RWPE2 (cell line): ENCODE measurements around the gene RHEB.
A peak's percentile ranks its signal among the peaks of the same experiment; 100 is the strongest.

Experiments
- ATAC-seq: fragments of 200-7000 bp; cut with Tn5 transposase; 3 replicates; pipeline ENCODE4 v1.9.1; 2021; ENCODE audit warnings: low read depth
- DNase-seq: peaks from one replicate; pipeline ENCODE4 v3.0.0-alpha.2; 2020; ENCODE audit warnings: low spot score
- H3K27ac ChIP-seq: fragments of 450-650 bp; 2 replicates; pipeline ENCODE4 v1.5.1; 2017; ENCODE audit warnings: mild to moderate bottlenecking; ENCODE audit not compliant: poor library complexity, severe bottlenecking
- H3K27me3 ChIP-seq: fragments of 250-450 bp; sonication (Bioruptor Pico); 2 replicates; pipeline ENCODE4 v1.5.1; 2021; ENCODE audit warnings: mild to moderate bottlenecking, moderate library complexity; ENCODE audit not compliant: insufficient read depth, poor library complexity, severe bottlenecking
- H3K36me3 ChIP-seq: fragments of 250-450 bp; sonication (Bioruptor Pico); 2 replicates; pipeline ENCODE4 v1.5.1; 2020; ENCODE audit warnings: low read depth, mild to moderate bottlenecking, moderate library complexity
- H3K4me1 ChIP-seq: fragments of 250-450 bp; sonication (Bioruptor Pico); 2 replicates; pipeline ENCODE4 v1.5.1; 2021; ENCODE audit warnings: mild to moderate bottlenecking, moderate library complexity; ENCODE audit not compliant: insufficient read depth, poor library complexity, severe bottlenecking
- H3K4me3 ChIP-seq: fragments of 250-450 bp; sonication (Bioruptor Pico); 2 replicates; pipeline ENCODE4 v1.5.1; 2021; ENCODE audit warnings: mild to moderate bottlenecking, moderate library complexity; ENCODE audit not compliant: severe bottlenecking
- H3K9me3 ChIP-seq: fragments of 250-450 bp; sonication (Bioruptor Pico); 2 replicates; pipeline ENCODE4 v1.5.1; 2021; ENCODE audit warnings: mild to moderate bottlenecking, moderate library complexity; ENCODE audit not compliant: severe bottlenecking
- TF ChIP-seq, protein P1 (sequence below): fragments of 450-650 bp; IDR thresholded peaks from one replicate; pipeline ENCODE4 v1.5.1; 2017; ENCODE audit warnings: mild to moderate bottlenecking, moderate library complexity; ENCODE audit not compliant: poor library complexity, severe bottlenecking

RHEB gene

DNA sequence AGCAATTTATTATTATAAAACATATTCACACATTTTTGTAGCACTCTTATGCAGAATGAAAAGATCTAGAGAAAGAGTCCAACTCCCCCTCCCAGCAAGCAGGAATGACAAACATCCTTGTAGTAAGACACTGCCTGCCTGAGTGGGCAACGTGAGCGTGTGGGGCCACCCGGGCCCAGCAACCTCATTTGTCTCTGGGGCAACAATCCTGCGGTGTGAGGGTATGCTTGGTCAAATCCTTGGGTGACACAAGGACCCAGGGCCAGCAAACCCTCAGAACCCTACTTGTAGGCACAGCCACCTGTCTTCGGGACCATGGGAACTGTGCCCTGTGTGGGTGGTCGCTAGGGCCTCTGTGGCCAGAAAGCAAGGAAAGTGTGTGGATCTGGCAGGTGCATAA, 10.7 kb downstream of the RHEB start:
- ATAC-seq (no peak), DNase-seq (no peak)
- Histone ChIP-seq H3K4me1 (peaks cover 40% of the 10 kb centered on the region), H3K27ac (no peak overlapping the region), H3K4me3 (no peak overlapping the region), H3K9me3 (no peaks in the 10 kb centered on the region), H3K27me3 (no peaks in the 10 kb centered on the region), H3K36me3 (peaks cover 3% of the 10 kb centered on the region; the same call in 1 of the 2 replicates)
- TF ChIP-seq, protein P1, sequence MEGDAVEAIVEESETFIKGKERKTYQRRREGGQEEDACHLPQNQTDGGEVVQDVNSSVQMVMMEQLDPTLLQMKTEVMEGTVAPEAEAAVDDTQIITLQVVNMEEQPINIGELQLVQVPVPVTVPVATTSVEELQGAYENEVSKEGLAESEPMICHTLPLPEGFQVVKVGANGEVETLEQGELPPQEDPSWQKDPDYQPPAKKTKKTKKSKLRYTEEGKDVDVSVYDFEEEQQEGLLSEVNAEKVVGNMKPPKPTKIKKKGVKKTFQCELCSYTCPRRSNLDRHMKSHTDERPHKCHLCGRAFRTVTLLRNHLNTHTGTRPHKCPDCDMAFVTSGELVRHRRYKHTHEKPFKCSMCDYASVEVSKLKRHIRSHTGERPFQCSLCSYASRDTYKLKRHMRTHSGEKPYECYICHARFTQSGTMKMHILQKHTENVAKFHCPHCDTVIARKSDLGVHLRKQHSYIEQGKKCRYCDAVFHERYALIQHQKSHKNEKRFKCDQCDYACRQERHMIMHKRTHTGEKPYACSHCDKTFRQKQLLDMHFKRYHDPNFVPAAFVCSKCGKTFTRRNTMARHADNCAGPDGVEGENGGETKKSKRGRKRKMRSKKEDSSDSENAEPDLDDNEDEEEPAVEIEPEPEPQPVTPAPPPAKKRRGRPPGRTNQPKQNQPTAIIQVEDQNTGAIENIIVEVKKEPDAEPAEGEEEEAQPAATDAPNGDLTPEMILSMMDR: no peak

DNA sequence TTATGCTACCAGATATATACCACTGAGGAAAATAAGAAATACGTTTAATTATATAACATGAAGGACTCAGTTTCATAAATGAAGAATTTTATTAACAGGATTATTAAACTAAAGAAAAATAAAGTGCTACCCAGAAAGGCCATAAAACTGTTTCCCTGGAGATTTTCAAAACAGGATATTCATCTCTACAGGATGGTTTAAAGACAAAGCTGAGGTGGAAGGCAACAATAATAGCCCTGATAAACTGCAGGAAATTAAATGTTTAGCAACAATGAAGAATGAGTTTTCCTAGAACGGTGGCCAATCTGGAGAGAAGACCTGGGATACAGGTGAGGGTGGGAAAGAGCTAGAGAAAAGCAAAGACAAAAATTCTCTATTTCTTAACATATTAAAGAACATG, 11.9 kb downstream of the RHEB start:
- Histone ChIP-seq H3K27me3 (no peaks in the 10 kb centered on the region), H3K27ac (no peak overlapping the region), H3K9me3 (no peaks in the 10 kb centered on the region), H3K4me3 (no peak overlapping the region), H3K4me1 (peaks cover 47% of the 10 kb centered on the region), H3K36me3 (peaks cover 3% of the 10 kb centered on the region; the same call in 1 of the 2 replicates)
- TF ChIP-seq, protein P1: no peak
- DNase-seq: no peak
- no peak for ATAC-seq

DNA sequence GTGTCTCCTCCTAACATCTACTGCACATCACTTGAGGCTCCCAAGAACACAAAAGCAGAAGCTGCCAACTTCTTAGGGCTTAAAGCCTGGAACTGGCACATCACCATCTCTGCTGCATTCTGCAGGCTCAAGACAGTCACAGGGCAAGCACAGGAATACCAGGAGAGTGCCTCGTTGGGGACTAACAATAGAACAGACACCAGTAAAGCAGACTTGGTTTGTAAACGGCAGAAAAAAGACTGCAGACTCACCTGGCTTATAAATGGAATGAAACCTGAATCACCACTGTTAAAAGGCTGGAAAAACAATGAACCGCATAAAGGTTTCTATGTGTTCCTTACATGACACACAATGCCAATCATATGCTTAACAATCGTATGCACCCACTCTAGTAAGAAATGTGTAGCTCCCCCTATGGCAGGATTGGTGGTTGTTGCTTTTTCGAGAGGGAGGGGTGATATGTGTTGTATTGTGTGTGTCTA, 12.8 kb downstream of the RHEB start:
- no peak overlapping the region for H3K4me3 ChIP-seq
- H3K9me3 ChIP-seq: no peaks in the 10 kb centered on the region
- H3K27me3 ChIP-seq: no peaks in the 10 kb centered on the region
- peak overlapping the region; percentile 17 for H3K27ac ChIP-seq
- DNase-seq (no peak), ATAC-seq (peak; percentile 32; the same call in 2 of the 3 replicates)
- TF ChIP-seq, protein P1: peak; percentile 24
- peaks cover 3% of the 10 kb centered on the region; the same call in 1 of the 2 replicates for H3K36me3 ChIP-seq
- H3K4me1 ChIP-seq: peaks cover 47% of the 10 kb centered on the region

DNA sequence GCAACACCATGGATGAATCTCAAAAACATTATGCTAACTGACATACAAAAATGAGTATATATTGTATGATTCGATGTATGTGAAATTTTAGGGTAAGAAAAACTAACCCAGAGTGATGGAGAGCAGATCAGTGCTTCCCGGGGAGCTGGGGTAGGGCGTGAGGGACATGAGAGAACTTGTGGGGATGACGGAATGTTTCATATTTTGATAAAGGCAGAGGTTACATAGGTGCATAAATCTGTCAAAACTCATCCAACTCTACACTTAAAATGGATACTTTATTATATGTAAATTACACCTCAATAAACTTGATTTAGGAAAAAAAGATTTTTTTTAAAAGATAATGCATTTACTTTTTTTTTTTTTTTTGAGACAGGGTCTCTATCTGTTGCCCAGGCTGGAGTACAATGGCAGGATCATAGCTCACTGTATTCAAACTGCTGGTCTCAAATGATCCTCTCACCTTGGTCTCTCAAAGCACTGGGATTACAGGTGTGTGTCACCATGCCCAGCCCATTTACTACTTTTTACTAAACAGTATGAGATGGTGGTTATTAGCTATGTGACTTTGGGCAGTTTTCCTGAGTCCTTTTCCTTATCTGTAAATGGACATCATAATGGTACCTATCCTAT, 13.7 kb downstream of the RHEB start:
- Histone ChIP-seq H3K4me3 (no peak overlapping the region), H3K27ac (peak overlapping the region; percentile 26), H3K4me1 (peaks cover 47% of the 10 kb centered on the region), H3K9me3 (no peaks in the 10 kb centered on the region), H3K36me3 (no peaks in the 10 kb centered on the region; the same call in 1 of the 2 replicates), H3K27me3 (no peaks in the 10 kb centered on the region)
- DNase-seq (no peak), ATAC-seq (0 out of 3 replicates have a peak, but pooled peaks have one; percentile 20)
- TF ChIP-seq, protein P1: no peak

DNA sequence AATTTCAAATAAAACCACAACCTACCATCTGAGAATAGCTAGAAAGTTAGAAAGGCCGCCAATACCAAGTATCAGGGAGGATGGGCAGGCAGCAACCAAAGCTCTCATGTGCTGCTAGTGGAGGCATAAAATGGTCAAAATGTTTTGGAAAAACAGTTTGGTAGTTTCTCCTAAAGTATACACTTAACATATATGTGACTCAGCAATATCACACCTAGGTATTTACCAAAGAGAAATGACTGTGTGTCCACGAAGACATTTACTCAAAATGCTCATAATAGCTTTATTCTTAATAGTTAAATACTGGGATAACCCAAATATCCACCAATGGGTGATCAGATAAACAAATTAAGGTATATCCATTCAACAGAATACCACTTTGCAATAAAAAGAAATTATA, 14.3 kb downstream of the RHEB start:
- Histone ChIP-seq H3K4me3 (no peak overlapping the region), H3K9me3 (no peaks in the 10 kb centered on the region), H3K36me3 (no peaks in the 10 kb centered on the region; the same call in 1 of the 2 replicates), H3K27me3 (no peaks in the 10 kb centered on the region), H3K27ac (peak overlapping the region; percentile 26), H3K4me1 (peaks cover 47% of the 10 kb centered on the region)
- TF ChIP-seq, protein P1: no peak
- no peak for ATAC-seq
- DNase-seq: no peak
